Breast epithelium (tissue), 4 donors: Measurements from ENCODE around the gene AMPH. TPM values are rescaled to one million over a fixed set of nuclear protein-coding genes. Genes with fewer than 3 reads are reported as not detected.

Source experiments
- DNase-seq, 2 donors: peaks; one replicate each; pipeline ENCODE4 v3.0.0-alpha.2; 2019; ENCODE audit warnings: low spot score in 2 of 2
- H3K27ac ChIP-seq, 2 donors: fragments of 200-600 bp; sonication (generic) in 1 of 2; one replicate each; pipeline ENCODE4 v1.5.1; 2016 to 2019; ENCODE audit warnings: mild to moderate bottlenecking in 1 of 2
- H3K27me3 ChIP-seq, 2 donors: fragments of 200-600 bp; sonication (generic) in 1 of 2; one replicate each; pipeline versions ENCODE4 v1.5.1 to v1.6.0; 2017 to 2019; ENCODE audit warnings: control low read depth in 1 of 2, mild to moderate bottlenecking in 1 of 2
- H3K36me3 ChIP-seq: fragments of 200-600 bp; one replicate; pipeline ENCODE4 v1.5.1; 2019
- H3K4me1 ChIP-seq, 2 donors: fragments of 200-600 bp; sonication (generic); one replicate each; pipeline ENCODE4 v1.5.1; 2016 to 2019; ENCODE audit warnings: control low read depth in 1 of 2
- H3K4me3 ChIP-seq, 3 donors: fragments of 200-600 bp; sonication (generic); 1 replicate in 2 of 3; 2 replicates in 1 of 3; pipeline ENCODE4 v1.5.1; 2016 to 2019; ENCODE audit warnings: mild to moderate bottlenecking in 3 of 3, moderate library complexity in 2 of 3
- H3K9me3 ChIP-seq, 2 donors: fragments of 200-600 bp; sonication (generic) in 1 of 2; one replicate each; pipeline ENCODE4 v1.5.1; 2016 to 2019; ENCODE audit warnings: control low read depth in 1 of 2
- POLR2A ChIP-seq: fragments of 450-650 bp; IDR thresholded peaks from one replicate; pipeline ENCODE4 v1.6.1; 2016; ENCODE audit warnings: antibody characterized with exemption, mild to moderate bottlenecking, moderate library complexity
- POLR2AphosphoS5 ChIP-seq, 3 donors: sonication (generic); formaldehyde crosslinking; IDR thresholded peaks; one replicate each; pipeline ENCODE4 v1.6.1; 2017; ENCODE audit warnings: antibody characterized with exemption in 3 of 3
- intact Hi-C: fragments of 100-400 bp; cut with DNase I; formaldehyde crosslinking; loops from one replicate; pipeline ENCODE4 v1.15.1; 2023; ENCODE audit warnings: low total_unique reads
- total RNA-seq, 3 donors: library from RNA; depleted of rRNA; stranded (reverse); fragments of >200 nt; gene quantifications; one replicate each; pipeline ENCODE4 v1.1.0, GENCODE V29; 2016
- TF ChIP-seq, protein P1 (sequence below), 3 donors: fragments of 450-650 bp; IDR thresholded peaks; one replicate each; pipeline ENCODE4 v1.5.1; 2016 to 2017; ENCODE audit warnings: antibody characterized with exemption in 3 of 3, mild to moderate bottlenecking in 3 of 3, moderate library complexity in 3 of 3

AMPH gene
- total RNA-seq, 3 donors from 2014 or later, result 5.0 to 31.0 (median 15.1) TPM

DNA sequence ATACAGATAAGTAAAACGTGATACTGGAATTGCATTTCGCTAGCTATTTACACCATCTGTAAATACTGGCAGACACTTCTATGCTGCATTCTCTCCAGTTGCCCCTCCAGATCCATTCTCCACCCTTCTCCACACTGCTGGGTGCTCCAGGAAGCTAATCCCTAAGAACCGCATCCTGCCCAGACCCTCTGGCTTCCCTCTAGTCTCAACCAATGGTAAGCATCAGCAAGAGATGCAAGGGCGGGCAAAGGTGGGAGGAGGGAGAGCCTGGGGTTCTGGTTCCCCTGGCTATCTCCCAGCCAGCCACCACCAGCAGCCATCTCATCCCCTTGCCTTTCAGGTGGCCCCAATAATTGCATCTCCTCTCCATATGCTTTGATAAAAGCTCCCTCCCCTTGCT, 84.4 kb downstream of the AMPH start:
- TF ChIP-seq POLR2AphosphoS5 (IDR thresholded peaks at IDR 0.05), result no peak
- no peak for TF ChIP-seq POLR2A
- TF ChIP-seq, protein P1, sequence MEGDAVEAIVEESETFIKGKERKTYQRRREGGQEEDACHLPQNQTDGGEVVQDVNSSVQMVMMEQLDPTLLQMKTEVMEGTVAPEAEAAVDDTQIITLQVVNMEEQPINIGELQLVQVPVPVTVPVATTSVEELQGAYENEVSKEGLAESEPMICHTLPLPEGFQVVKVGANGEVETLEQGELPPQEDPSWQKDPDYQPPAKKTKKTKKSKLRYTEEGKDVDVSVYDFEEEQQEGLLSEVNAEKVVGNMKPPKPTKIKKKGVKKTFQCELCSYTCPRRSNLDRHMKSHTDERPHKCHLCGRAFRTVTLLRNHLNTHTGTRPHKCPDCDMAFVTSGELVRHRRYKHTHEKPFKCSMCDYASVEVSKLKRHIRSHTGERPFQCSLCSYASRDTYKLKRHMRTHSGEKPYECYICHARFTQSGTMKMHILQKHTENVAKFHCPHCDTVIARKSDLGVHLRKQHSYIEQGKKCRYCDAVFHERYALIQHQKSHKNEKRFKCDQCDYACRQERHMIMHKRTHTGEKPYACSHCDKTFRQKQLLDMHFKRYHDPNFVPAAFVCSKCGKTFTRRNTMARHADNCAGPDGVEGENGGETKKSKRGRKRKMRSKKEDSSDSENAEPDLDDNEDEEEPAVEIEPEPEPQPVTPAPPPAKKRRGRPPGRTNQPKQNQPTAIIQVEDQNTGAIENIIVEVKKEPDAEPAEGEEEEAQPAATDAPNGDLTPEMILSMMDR (IDR thresholded peaks at IDR 0.05), result no peak
- H3K4me3 ChIP-seq, result no peak overlapping the region
- no peaks in the 10 kb centered on the region for H3K36me3 ChIP-seq
- intact Hi-C loops, result no loop called here
- no peak overlapping the region for H3K27ac ChIP-seq
- H3K4me1 ChIP-seq, result no peaks in the 10 kb centered on the region
- no peak for DNase-seq
- H3K27me3 ChIP-seq, result no peaks in the 10 kb centered on the region
- no peaks in the 10 kb centered on the region for H3K9me3 ChIP-seq

DNA sequence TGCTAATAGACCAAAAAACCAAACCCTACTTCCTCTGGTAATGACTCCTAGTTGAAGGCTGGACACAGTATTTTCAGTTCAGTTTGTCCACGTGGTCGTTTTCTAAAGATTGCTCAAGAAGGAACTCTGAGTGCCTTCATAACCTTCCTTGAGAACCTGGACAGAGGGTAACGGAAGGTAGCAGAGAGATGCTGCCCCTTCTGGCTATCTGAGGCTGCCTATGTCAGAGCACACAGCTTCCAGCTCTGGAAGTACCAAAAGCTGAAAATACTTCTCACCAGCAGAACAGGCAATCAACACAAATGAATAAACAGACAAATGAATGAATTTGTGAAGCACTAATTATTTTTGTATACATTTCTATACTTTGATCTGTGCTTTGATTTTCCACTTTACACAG, 85.2 kb downstream of the AMPH start:
- no peak for TF ChIP-seq POLR2A
- no peak for TF ChIP-seq POLR2AphosphoS5 (IDR thresholded peaks at IDR 0.05)
- TF ChIP-seq, protein P1 (IDR thresholded peaks at IDR 0.05), result no peak
- no peaks in the 10 kb centered on the region for H3K9me3 ChIP-seq
- H3K36me3 ChIP-seq, result no peaks in the 10 kb centered on the region
- no peaks in the 10 kb centered on the region for H3K27me3 ChIP-seq
- H3K4me1 ChIP-seq, result no peaks in the 10 kb centered on the region
- no peak overlapping the region for H3K4me3 ChIP-seq
- DNase-seq, result no peak
- intact Hi-C loops, result no loop called here
- no peak overlapping the region for H3K27ac ChIP-seq

DNA sequence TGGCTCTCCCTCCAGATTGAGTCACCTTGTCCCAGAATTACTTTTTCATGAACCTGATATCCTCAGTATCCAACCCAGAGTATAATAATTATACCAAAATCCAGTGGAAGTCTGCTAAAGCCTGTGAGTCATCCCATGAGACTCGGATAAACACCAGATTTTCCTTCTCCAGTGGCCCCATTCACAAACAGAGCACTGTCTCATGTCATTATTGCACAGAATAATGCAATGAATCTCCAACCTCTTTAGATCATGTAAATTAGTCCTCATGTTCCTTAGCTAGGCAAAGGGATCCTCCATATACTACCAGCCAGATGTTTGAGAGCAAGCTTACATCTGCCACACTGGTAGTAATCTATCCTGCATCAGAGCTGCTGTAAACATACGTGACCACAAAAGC, 89.0 kb downstream of the AMPH start:
- Histone ChIP-seq H3K4me1 (no peaks in the 10 kb centered on the region), H3K27me3 (no peaks in the 10 kb centered on the region), H3K4me3 (no peak overlapping the region), H3K36me3 (no peaks in the 10 kb centered on the region), H3K27ac (no peak overlapping the region), H3K9me3 (no peaks in the 10 kb centered on the region)
- no peak for DNase-seq
- intact Hi-C loops, result no loop called here
- TF ChIP-seq POLR2A, result no peak
- TF ChIP-seq POLR2AphosphoS5 (IDR thresholded peaks at IDR 0.05), result no peak
- TF ChIP-seq, protein P1 (IDR thresholded peaks at IDR 0.05), result no peak

DNA sequence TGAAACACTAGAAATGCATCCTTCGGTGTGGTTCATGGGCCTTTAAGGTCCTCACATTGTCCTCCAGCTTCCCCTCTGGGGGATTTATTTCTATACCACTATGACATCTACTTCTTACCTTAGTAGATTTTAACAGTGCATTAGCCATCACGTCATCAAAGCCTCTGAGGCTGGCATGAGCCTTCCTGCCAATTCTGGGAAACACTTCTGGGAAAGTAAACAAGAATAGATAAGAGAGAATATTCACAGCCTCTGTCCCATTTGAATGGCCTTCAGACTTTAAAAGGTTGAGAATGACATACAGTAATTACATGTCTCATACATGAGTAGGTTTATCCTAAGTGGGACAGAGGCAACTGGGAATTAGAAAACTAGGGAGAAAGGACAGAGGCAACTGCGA, 89.7 kb downstream of the AMPH start:
- TF ChIP-seq POLR2AphosphoS5 (IDR thresholded peaks at IDR 0.05), result no peak
- TF ChIP-seq POLR2A, result no peak
- TF ChIP-seq, protein P1 (IDR thresholded peaks at IDR 0.05), result no peak
- no peak overlapping the region for H3K27ac ChIP-seq
- no peaks in the 10 kb centered on the region for H3K4me1 ChIP-seq
- intact Hi-C loops, result no loop called here
- H3K4me3 ChIP-seq, result no peak overlapping the region
- no peaks in the 10 kb centered on the region for H3K27me3 ChIP-seq
- no peaks in the 10 kb centered on the region for H3K36me3 ChIP-seq
- no peak for DNase-seq
- H3K9me3 ChIP-seq, result no peaks in the 10 kb centered on the region

DNA sequence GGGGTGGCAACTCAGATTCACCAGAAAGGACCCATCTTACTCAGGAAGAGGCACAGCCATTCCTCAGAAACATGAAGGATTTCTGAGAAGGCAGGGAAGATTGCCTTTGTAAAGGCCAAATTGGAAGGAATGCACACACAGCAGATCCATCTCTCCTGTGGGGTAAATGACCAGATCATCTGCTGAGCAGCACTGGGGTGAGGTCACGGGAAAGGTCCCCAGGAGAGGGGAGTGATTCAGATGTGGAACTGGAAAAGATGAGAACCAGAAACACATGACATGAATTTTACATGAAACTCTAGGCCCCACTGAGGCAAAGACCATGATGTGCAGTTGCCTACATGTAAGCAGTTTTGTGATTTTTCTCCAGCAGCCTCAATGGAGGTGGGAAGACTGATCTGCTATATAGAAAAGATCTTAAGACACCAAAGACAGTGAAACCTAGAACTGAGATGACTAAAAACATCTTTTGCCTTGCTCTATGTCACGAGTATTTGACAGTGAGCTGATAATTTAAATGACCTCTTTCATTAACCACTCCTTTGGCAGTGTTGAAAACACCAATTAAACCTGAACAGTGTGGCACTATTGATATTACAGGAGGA, 91.6 kb downstream of the AMPH start:
- intact Hi-C loops, result no loop called here
- no peak for DNase-seq
- no peak overlapping the region for H3K4me3 ChIP-seq
- TF ChIP-seq POLR2AphosphoS5 (IDR thresholded peaks at IDR 0.05) (no peak), POLR2A (no peak)
- TF ChIP-seq, protein P1 (IDR thresholded peaks at IDR 0.05), result no peak
- no peaks in the 10 kb centered on the region for H3K36me3 ChIP-seq
- H3K4me1 ChIP-seq, result no peaks in the 10 kb centered on the region
- H3K9me3 ChIP-seq, result no peaks in the 10 kb centered on the region
- H3K27ac ChIP-seq, result no peak overlapping the region
- no peaks in the 10 kb centered on the region for H3K27me3 ChIP-seq
